Measurements from ENCODE around the gene MGLL. TPM values are rescaled to one million over a fixed set of nuclear protein-coding genes. Genes with fewer than 3 reads are reported as not detected.
A peak's percentile ranks its signal among the peaks of the same experiment; 100 is the strongest.

The MGLL gene
- total and polyA plus RNA-seq, 12 donors = 1.9 to 48.1 (median 33.3) TPM

- H3K27ac ChIP-seq = no peak overlapping the region
- H3K9me3 ChIP-seq (replicated peaks in 1 of 3) = no peaks in the 10 kb centered on the region
- intact Hi-C loops (cut with DNase I) = no loop called here
- H3K27me3 ChIP-seq = no peaks in the 10 kb centered on the region
- peaks cover under 1 to 2% of the 10 kb centered on the region in 2 donors for H3K4me1 ChIP-seq (replicated peaks in 1 of 2)
- H3K36me3 ChIP-seq (replicated peaks in 1 of 2) = no peaks in the 10 kb centered on the region
- no peak for TF ChIP-seq POLR2A (IDR thresholded peaks at IDR 0.05)
- no peak for TF ChIP-seq CTCF (IDR thresholded peaks at IDR 0.05)
- 80 to 92% (median 85%) methylated on average over 12 to 14 of the region's 14 CpGs for WGBS, 4 donors
- peak in 2 of 7 donors; percentile 9 to 29 for DNase-seq
- no peak overlapping the region for H3K4me3 ChIP-seq
Observed at GRCh38 chr3:127717357-127718244, 104.7 kb downstream of the MGLL start.

DNA sequence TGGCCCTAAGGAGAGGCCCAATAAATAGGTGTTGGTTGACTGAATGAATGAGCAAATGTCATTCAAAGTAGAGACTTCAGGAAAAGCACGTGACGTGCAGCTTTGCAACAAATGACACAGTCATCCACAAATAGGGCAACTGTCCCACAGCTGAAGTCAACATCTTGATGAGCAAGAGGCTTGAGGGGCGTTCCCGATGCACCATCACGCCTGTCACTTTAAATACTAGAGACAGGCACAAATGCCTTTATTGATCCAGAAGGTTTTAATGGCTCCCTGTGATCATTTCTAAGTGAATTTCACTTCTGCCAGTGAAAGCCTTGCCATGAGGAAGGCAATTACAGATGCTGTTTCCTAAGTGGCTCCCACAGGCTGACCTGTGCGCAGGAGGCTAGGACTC, 105.9 kb downstream of the MGLL start:
- DNase-seq = no peak
- no peak overlapping the region for H3K27ac ChIP-seq
- WGBS, 4 donors = 93 to 98% (median 94%) methylated on average over 6 of the region's 6 CpGs
- no peaks in the 10 kb centered on the region for H3K36me3 ChIP-seq (replicated peaks in 1 of 2)
- no peaks in the 10 kb centered on the region for H3K27me3 ChIP-seq
- no peak for TF ChIP-seq POLR2A (IDR thresholded peaks at IDR 0.05)
- no peak for TF ChIP-seq CTCF (IDR thresholded peaks at IDR 0.05)
- intact Hi-C loops (cut with DNase I) = no loop called here
- H3K4me1 ChIP-seq (replicated peaks in 1 of 2) = peaks cover 0 to 2% of the 10 kb centered on the region in 2 donors
- no peaks in the 10 kb centered on the region for H3K9me3 ChIP-seq (replicated peaks in 1 of 3)
- no peak overlapping the region for H3K4me3 ChIP-seq

DNA sequence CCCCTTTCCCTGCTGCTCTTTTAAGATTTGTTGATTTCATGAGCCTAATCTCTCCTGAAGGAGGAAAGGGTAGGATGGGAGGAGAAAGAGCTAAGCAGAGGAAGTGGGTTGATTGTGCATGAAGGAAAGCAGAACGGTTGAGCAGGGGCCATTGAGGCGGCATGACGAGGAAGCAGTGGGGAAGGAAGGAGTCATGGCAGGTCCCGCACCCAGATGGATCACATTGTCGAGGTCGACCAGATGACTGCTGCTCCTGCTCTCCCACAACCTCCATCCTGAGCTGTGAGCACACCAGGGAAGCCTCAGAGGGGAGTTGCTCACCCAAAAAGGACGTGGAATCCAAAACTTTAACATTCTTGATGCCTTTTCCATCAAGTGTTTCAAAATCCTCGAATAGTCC, 106.8 kb downstream of the MGLL start:
- TF ChIP-seq CTCF (IDR thresholded peaks at IDR 0.05) = no peak
- no peak for TF ChIP-seq POLR2A (IDR thresholded peaks at IDR 0.05)
- no peak for DNase-seq
- intact Hi-C loops (cut with DNase I) = no loop called here
- 57 to 78% (median 65%) methylated on average over 8 of the region's 8 CpGs for WGBS, 4 donors
- H3K4me1 ChIP-seq (replicated peaks in 1 of 2) = peaks cover 5 to 7% of the 10 kb centered on the region in 2 donors
- no peaks in the 10 kb centered on the region for H3K36me3 ChIP-seq (replicated peaks in 1 of 2)
- H3K4me3 ChIP-seq = no peak overlapping the region
- H3K27me3 ChIP-seq = no peaks in the 10 kb centered on the region
- no peak overlapping the region for H3K27ac ChIP-seq
- H3K9me3 ChIP-seq (replicated peaks in 1 of 3) = no peaks in the 10 kb centered on the region

- Histone ChIP-seq H3K9me3 (replicated peaks in 1 of 3) (no peaks in the 10 kb centered on the region), H3K27me3 (no peaks in the 10 kb centered on the region), H3K4me3 (no peak overlapping the region), H3K36me3 (replicated peaks in 1 of 2) (no peaks in the 10 kb centered on the region), H3K27ac (no peak overlapping the region), H3K4me1 (replicated peaks in 1 of 2) (peaks cover 8 to 11% of the 10 kb centered on the region in 2 donors)
- intact Hi-C loops (cut with DNase I) = no loop called here
- 95 to 100% (median 99%) methylated on average over 1 to 5 of the region's 5 CpGs for WGBS, 4 donors
- TF ChIP-seq POLR2A (IDR thresholded peaks at IDR 0.05) = no peak
- TF ChIP-seq CTCF (IDR thresholded peaks at IDR 0.05) = no peak
- DNase-seq = peak in 1 of 7 donors; percentile 6
Observed at GRCh38 chr3:127714866-127715265, 107.4 kb downstream of the MGLL start.
